Keratinocyte (primary cell): ENCODE results near the gene SLC4A9. TPM values are rescaled to one million over a fixed set of nuclear protein-coding genes. Genes with fewer than 3 reads are reported as not detected.

Experiments
- DNase-seq: peaks from one replicate; pipeline ENCODE4 v3.0.0-alpha.2; 2011; ENCODE audit warnings: low read depth, missing footprints, low spot score
- FAIRE-seq: peaks from 2 replicates; lab custom pipeline; 2011; peaks lifted over from hg19 to GRCh38; lab: Jason Lieb, UNC
- H2AFZ ChIP-seq: 2 replicates; pipeline ENCODE4 v1.6.0; 2012; ENCODE audit warnings: low read length, control low read depth, inconsistent platforms; ENCODE audit not compliant: control insufficient read depth
- H3K27ac ChIP-seq: 2 replicates; pipeline ENCODE4 v1.5.1; 2011; ENCODE audit warnings: low read length; ENCODE audit not compliant: control insufficient read depth, insufficient read depth
- H3K27me3 ChIP-seq: 3 replicates; pipeline ENCODE4 v1.6.0; 2011; ENCODE audit warnings: low read length; ENCODE audit not compliant: control insufficient read depth, insufficient read depth; ENCODE audit errors: extremely low read depth
- H3K36me3 ChIP-seq, 2 experiments: 2 replicates in 1 of 2; 3 replicates in 1 of 2; pipeline ENCODE4 v1.5.1; 2011; ENCODE audit warnings: low read length in 2 of 2, mild to moderate bottlenecking in 1 of 2; ENCODE audit not compliant: control insufficient read depth in 2 of 2, insufficient read depth in 2 of 2; ENCODE audit errors: extremely low read depth in 1 of 2
- H3K4me1 ChIP-seq: 3 replicates; pipeline ENCODE4 v1.5.1; 2011; ENCODE audit warnings: low read length; ENCODE audit not compliant: control insufficient read depth, insufficient read depth; ENCODE audit errors: extremely low read depth
- H3K4me2 ChIP-seq: 3 replicates; pipeline ENCODE4 v1.6.0; 2011; ENCODE audit warnings: low read depth, low read length; ENCODE audit not compliant: control insufficient read depth, insufficient read depth; ENCODE audit errors: extremely low read depth
- H3K4me3 ChIP-seq, 3 experiments: fragments of 200-600 bp in 1 of 3; sonication (generic) in 1 of 3; 2 replicates in 2 of 3; 3 replicates in 1 of 3; pipeline ENCODE4 v1.5.1; 2011 to 2016; ENCODE audit warnings: low read length in 3 of 3, mild to moderate bottlenecking in 3 of 3, control low read depth in 2 of 3, inconsistent platforms in 1 of 3, low read depth in 1 of 3, mixed read lengths in 1 of 3, mixed run types in 1 of 3, moderate library complexity in 1 of 3; ENCODE audit not compliant: control insufficient read depth in 2 of 3, insufficient read depth in 2 of 3; ENCODE audit errors: extremely low read depth in 1 of 3
- H3K79me2 ChIP-seq: 2 replicates; pipeline ENCODE4 v1.6.0; 2012; ENCODE audit warnings: low read length; ENCODE audit not compliant: control insufficient read depth, insufficient read depth
- H3K9ac ChIP-seq: 3 replicates; pipeline ENCODE4 v1.6.0; 2011; ENCODE audit warnings: low read length; ENCODE audit not compliant: control insufficient read depth, insufficient read depth; ENCODE audit errors: extremely low read depth
- H3K9me1 ChIP-seq: 3 replicates; pipeline ENCODE4 v1.6.0; 2011; ENCODE audit warnings: low read length; ENCODE audit not compliant: control insufficient read depth, insufficient read depth; ENCODE audit errors: extremely low read depth
- H3K9me3 ChIP-seq: 2 replicates; pipeline ENCODE4 v1.5.1; 2012; ENCODE audit warnings: low read depth, low read length; ENCODE audit not compliant: control insufficient read depth
- H4K20me1 ChIP-seq: 3 replicates; pipeline ENCODE4 v1.6.0; 2011; ENCODE audit warnings: low read length; ENCODE audit not compliant: control insufficient read depth, insufficient read depth; ENCODE audit errors: extremely low read depth
- CTCF ChIP-seq, 3 experiments: IDR thresholded peaks in 1 of 3; conservative IDR thresholded peaks in 1 of 3; optimal IDR thresholded peaks in 1 of 3; 2 replicates in 2 of 3; 3 replicates in 1 of 3; pipeline versions ENCODE3 to v1.5.1; 2011; ENCODE audit warnings: low read length in 3 of 3, mild to moderate bottlenecking in 3 of 3, moderate library complexity in 2 of 3, control low read depth in 1 of 3, inconsistent platforms in 1 of 3; ENCODE audit not compliant: insufficient read depth in 2 of 3; ENCODE audit errors: extremely low read depth in 1 of 3
- EZH2 ChIP-seq: IDR thresholded peaks from one replicate; pipeline ENCODE4 v1.6.1; 2012; ENCODE audit warnings: inconsistent platforms, mild to moderate bottlenecking, low read length, moderate library complexity
- dilution Hi-C: fragments of 300-500 bp; cut with MboI; formaldehyde crosslinking; loops from one replicate; pipeline ENCODE4 v1.7.0; 2020; ENCODE audit warnings: low sequenced_read_pairs; ENCODE audit not compliant: extremely low pct_ligation_motif_present
- polyA plus RNA-seq, 5 experiments: library from polyadenylated mRNA; depleted of rRNA in 3 of 5; stranded (reverse) in 3 of 5; stranded (forward) in 1 of 5; unstranded in 1 of 5; fragments of >200 nt; gene quantifications; 1 replicate in 1 of 5; 2 replicates in 3 of 5; 3 replicates in 1 of 5; pipeline versions ENCODE4 v1.2.1 to v1.2.3, GENCODE V29; 2011 to 2012; ENCODE audit warnings: missing spikeins in 2 of 5, low read depth in 1 of 5, low replicate concordance in 1 of 5

Gene SLC4A9
- polyA plus RNA-seq, 1 donor (not counting 4 experiments of a cell fraction or from before 2014, with no cell fraction given), result 0.07 TPM

- H3K27me3 ChIP-seq, result no peaks in the 10 kb centered on the region
- DNase-seq (no peak), FAIRE-seq (no peak)
- H3K27ac ChIP-seq, result no peak overlapping the region
- no peak overlapping the region for H2AFZ ChIP-seq
- H4K20me1 ChIP-seq, result no peaks in the 10 kb centered on the region
- H3K79me2 ChIP-seq, result no peaks in the 10 kb centered on the region
- no peak for TF ChIP-seq EZH2
- TF ChIP-seq CTCF (optimal IDR thresholded peaks at IDR 0.05 in 1 of 3, IDR thresholded peaks at IDR 0.05 in 1 of 3, conservative IDR thresholded peaks at IDR 0.05 in 1 of 3; ENCODE audit: extremely low read depth in 1 of 3, insufficient read depth in 2 of 3, low read length in 3 of 3), result peak in 2 of 3 experiments; percentile 20 to 34
- dilution Hi-C loops, result no loop called here
- peaks cover 4% of the 10 kb centered on the region for H3K9me1 ChIP-seq
- no peak overlapping the region for H3K4me2 ChIP-seq
- no peaks in the 10 kb centered on the region for H3K9me3 ChIP-seq
- H3K4me1 ChIP-seq, result peaks cover 25% of the 10 kb centered on the region
- no peak overlapping the region for H3K9ac ChIP-seq
- H3K36me3 ChIP-seq, result no peaks in the 10 kb centered on the region
- no peak overlapping the region for H3K4me3 ChIP-seq
These were observed 7.4 kb downstream of the SLC4A9 start for GRCh38 chr5:140367256-140368013.

GRCh38 chr5:140371356-140372151 is 11.6 kb downstream of the SLC4A9 start:
- H3K79me2 ChIP-seq, result no peaks in the 10 kb centered on the region
- H3K9ac ChIP-seq, result no peak overlapping the region
- H3K4me1 ChIP-seq, result peaks cover 6% of the 10 kb centered on the region
- no peak overlapping the region for H3K4me2 ChIP-seq
- H3K27ac ChIP-seq, result no peak overlapping the region
- no peak for DNase-seq
- no peak for FAIRE-seq
- H3K36me3 ChIP-seq, result no peaks in the 10 kb centered on the region
- H3K9me3 ChIP-seq, result no peaks in the 10 kb centered on the region
- H4K20me1 ChIP-seq, result no peaks in the 10 kb centered on the region
- dilution Hi-C loops, result no loop called here
- H3K9me1 ChIP-seq, result no peaks in the 10 kb centered on the region
- no peak overlapping the region for H3K4me3 ChIP-seq
- no peaks in the 10 kb centered on the region for H3K27me3 ChIP-seq
- TF ChIP-seq EZH2, result no peak
- no peak for TF ChIP-seq CTCF (optimal IDR thresholded peaks at IDR 0.05 in 1 of 3, IDR thresholded peaks at IDR 0.05 in 1 of 3, conservative IDR thresholded peaks at IDR 0.05 in 1 of 3; ENCODE audit: extremely low read depth in 1 of 3, insufficient read depth in 2 of 3, low read length in 3 of 3)
- H2AFZ ChIP-seq, result no peak overlapping the region
